ENCODE data around the gene KCNAB1.

The KCNAB1 gene

DNA sequence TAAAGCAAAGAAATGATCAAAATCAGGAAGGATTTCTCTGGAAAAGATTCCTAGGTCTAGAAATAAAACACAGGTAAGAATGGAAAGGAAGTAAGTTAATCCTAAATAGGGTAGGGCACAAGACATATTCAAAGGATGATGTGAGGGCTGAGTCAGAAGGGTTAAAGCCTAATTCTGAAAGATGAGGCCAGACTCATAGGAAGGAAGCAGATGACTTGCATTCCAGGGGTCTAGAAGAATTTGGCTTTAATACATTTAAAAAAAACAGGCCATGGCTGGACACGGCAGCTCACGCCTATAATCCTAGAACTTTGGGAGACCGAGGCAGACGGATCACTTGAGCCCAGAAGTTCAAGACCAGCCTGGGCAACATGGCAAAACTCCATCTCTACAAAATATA is 431.4 kb downstream of the KCNAB1 start:
- no peak for TF ChIP-seq FOXP2 (optimal IDR thresholded peaks at IDR 0.05; ENCODE audit: borderline replicate concordance, extremely low read depth, extremely low read length, insufficient read depth)
- TF ChIP-seq TAF1 (IDR thresholded peaks at IDR 0.05; ENCODE audit: borderline replicate concordance, insufficient read depth, low read length): no peak
- no peak for TF ChIP-seq POLR2AphosphoS5 (IDR thresholded peaks at IDR 0.05; ENCODE audit: low read depth, low read length)
- TF ChIP-seq, protein P1, sequence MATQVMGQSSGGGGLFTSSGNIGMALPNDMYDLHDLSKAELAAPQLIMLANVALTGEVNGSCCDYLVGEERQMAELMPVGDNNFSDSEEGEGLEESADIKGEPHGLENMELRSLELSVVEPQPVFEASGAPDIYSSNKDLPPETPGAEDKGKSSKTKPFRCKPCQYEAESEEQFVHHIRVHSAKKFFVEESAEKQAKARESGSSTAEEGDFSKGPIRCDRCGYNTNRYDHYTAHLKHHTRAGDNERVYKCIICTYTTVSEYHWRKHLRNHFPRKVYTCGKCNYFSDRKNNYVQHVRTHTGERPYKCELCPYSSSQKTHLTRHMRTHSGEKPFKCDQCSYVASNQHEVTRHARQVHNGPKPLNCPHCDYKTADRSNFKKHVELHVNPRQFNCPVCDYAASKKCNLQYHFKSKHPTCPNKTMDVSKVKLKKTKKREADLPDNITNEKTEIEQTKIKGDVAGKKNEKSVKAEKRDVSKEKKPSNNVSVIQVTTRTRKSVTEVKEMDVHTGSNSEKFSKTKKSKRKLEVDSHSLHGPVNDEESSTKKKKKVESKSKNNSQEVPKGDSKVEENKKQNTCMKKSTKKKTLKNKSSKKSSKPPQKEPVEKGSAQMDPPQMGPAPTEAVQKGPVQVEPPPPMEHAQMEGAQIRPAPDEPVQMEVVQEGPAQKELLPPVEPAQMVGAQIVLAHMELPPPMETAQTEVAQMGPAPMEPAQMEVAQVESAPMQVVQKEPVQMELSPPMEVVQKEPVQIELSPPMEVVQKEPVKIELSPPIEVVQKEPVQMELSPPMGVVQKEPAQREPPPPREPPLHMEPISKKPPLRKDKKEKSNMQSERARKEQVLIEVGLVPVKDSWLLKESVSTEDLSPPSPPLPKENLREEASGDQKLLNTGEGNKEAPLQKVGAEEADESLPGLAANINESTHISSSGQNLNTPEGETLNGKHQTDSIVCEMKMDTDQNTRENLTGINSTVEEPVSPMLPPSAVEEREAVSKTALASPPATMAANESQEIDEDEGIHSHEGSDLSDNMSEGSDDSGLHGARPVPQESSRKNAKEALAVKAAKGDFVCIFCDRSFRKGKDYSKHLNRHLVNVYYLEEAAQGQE (IDR thresholded peaks at IDR 0.05; ENCODE audit: insufficient read depth in 1 of 2, low read depth in 2 of 2, low read length in 2 of 2): no peak
- TF ChIP-seq SIN3A (IDR thresholded peaks at IDR 0.05; ENCODE audit: borderline replicate concordance, insufficient read depth, low read length): no peak

DNA sequence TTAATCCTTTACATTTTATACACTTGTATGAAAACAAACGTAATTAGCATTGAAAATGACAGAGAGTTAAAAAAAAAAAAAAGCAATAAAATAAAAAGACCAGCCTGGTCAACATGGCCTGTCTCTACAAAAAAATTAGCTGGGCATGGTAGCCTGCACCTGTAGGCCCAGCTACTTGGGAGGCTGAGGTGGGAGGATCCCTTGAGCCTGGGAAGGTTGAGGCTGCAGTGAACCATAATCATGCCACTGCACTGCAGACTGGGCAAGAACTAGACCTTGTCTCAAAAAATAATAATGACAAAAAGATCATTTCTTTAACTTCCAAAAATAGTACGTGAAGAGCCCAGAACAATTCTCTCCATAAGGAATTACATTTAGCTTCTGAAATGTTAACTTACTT is 432.6 kb downstream of the KCNAB1 start:
- no peak for TF ChIP-seq POLR2AphosphoS5 (IDR thresholded peaks at IDR 0.05; ENCODE audit: low read depth, low read length)
- no peak for TF ChIP-seq FOXP2 (optimal IDR thresholded peaks at IDR 0.05; ENCODE audit: borderline replicate concordance, extremely low read depth, extremely low read length, insufficient read depth)
- TF ChIP-seq TAF1 (IDR thresholded peaks at IDR 0.05; ENCODE audit: borderline replicate concordance, insufficient read depth, low read length): no peak
- TF ChIP-seq SIN3A (IDR thresholded peaks at IDR 0.05; ENCODE audit: borderline replicate concordance, insufficient read depth, low read length): no peak
- TF ChIP-seq, protein P1 (IDR thresholded peaks at IDR 0.05; ENCODE audit: insufficient read depth in 1 of 2, low read depth in 2 of 2, low read length in 2 of 2): no peak

DNA sequence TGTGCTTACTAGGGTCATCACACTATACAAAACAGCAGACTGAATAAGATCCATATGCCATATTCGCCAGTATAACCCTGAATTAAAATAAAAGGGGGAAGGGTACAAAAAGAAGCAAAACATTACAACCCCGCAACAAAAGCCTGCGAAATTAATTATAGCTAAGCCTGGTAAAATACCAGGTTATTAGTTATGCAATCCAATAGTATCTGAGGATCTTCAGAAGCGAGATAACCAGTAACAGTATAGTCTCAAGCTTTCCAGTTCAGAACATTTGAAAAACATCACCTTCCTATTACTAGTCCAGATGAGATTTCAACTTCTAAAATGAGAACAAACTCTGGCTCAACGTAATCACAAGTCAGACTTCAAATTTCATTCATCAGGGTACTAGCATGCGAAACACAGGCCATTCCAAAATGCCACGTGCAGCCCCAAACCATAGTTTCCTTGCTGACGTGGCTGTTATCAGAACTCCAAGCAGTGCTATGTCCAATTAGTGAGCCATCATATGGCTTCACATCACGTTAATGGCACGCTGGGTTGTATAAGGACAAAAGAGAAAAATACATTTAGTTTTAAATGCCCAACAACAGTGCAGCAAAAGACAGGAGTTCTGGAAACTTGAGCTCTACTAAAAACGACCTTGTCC is 433.5 kb downstream of the KCNAB1 start:
- TF ChIP-seq POLR2AphosphoS5 (IDR thresholded peaks at IDR 0.05; ENCODE audit: low read depth, low read length) (no peak), TAF1 (IDR thresholded peaks at IDR 0.05; ENCODE audit: borderline replicate concordance, insufficient read depth, low read length) (no peak), FOXP2 (optimal IDR thresholded peaks at IDR 0.05; ENCODE audit: borderline replicate concordance, extremely low read depth, extremely low read length, insufficient read depth) (no peak), SIN3A (IDR thresholded peaks at IDR 0.05; ENCODE audit: borderline replicate concordance, insufficient read depth, low read length) (no peak)
- TF ChIP-seq, protein P1 (IDR thresholded peaks at IDR 0.05; ENCODE audit: insufficient read depth in 1 of 2, low read depth in 2 of 2, low read length in 2 of 2): no peak

DNA sequence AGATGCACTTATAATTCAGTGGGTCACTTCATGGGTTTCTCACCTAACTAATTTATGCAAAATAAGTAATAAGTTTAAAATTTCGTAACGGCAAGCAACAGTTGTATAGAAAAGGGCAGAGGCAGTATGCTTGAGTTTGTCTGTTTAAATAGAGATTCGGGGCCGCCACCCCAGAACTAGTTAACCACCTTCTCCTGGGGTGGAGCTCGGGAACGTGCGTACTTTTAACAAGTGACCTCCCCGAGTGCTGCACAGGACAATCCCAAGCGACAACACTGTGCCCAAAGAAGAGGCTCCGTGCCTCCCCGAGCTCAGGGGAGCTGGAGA is 434.1 kb downstream of the KCNAB1 start:
- TF ChIP-seq FOXP2 (optimal IDR thresholded peaks at IDR 0.05; ENCODE audit: borderline replicate concordance, extremely low read depth, extremely low read length, insufficient read depth) (no peak), POLR2AphosphoS5 (IDR thresholded peaks at IDR 0.05; ENCODE audit: low read depth, low read length) (no peak)

DNA sequence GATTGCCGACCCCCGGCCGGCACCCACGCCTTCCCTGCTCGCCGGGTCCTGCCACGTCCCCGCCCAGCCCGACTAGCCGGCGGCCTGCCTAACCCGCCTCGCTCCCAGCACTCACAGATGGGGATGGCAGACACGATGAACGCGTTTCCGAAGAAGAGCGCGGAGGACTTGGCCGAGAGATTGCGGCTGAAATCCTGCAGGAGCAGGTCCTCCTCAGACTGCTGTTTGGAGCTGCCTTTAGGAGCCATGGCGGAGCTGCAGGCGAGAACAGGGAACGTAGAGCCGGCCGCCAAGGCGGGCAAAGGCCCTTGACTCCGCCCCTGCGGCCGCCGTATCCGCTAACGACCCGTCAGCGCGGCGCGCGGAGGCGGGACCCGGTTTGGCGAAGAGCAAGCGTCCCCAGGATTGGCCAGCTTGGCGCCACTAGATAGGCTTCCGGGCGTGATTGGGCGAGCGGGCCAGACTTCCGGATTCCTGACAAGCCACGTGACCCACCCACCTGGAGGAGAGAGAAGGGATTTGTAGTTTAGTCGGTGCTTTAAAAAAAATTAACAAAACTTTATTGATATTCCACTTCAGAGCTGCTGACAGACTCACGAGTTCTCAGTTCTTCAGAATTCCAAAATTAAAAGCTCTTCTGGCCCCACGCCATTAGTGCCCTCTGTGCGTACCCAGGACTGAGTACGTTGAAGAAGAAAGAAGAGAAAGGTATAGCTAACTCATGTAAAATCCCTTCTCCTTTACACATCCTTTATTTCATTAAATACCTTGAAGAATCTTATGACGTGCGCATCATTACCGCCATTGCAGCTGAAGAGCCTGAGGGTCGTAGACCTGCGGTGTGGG is 434.7 kb downstream of the KCNAB1 start, which contains the start of gene SSR3:
Gene SSR3, minus strand, starts transcription at position 276 of the 846 bp plus-strand sequence. Its CDS starts 28 bp downstream, at position 248.
- TF ChIP-seq POLR2AphosphoS5 (IDR thresholded peaks at IDR 0.05; ENCODE audit: low read depth, low read length) (peak; percentile 70), SIN3A (IDR thresholded peaks at IDR 0.05; ENCODE audit: borderline replicate concordance, insufficient read depth, low read length) (no peak)
- TF ChIP-seq, protein P1 (IDR thresholded peaks at IDR 0.05; ENCODE audit: insufficient read depth in 1 of 2, low read depth in 2 of 2, low read length in 2 of 2): no peak

Measured in PFSK-1 (cell line).